Measurements from ENCODE around the gene MUC3A. TPM values are rescaled to one million over a fixed set of nuclear protein-coding genes. Genes with fewer than 3 reads are reported as not detected.
"Not testable (repeated sequence)": the region's sequence is repeated elsewhere in the genome, so short reads cannot be mapped to it uniquely, and the experiment has no call there.

The MUC3A gene
- total and polyA plus RNA-seq, 2 donors = 1.4 to 2.3 TPM

DNA sequence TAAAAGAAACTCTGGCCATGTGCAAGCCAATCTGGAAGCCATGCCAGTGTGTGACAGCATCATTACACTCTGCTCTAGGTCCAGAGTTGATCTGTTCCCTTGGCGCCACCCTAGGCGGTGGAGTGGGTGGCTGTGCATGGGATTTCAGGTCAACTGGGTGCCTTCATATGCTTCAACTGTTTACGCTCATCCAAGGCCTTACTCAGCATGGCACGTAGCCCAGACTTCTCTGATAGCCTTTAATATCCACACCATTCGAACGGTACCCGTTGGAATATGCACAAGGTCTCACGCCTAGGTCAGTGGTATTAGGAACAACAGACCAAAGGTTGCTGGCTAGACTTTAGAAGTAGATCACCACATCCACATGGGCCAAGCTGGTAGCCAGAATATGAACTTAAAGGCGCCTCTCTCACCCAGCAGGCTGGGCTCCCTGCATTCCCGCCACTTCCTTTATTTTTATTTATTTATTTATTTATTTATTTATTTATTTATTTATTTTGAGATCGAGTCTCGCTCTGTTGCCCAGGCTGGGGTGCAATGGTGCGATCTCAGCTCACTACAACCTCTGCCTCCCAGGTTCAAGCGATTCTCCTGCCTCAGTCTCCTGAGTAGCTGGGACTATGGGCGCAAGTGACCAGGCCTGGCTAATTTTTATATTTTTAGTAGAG is 35.0 kb upstream of the MUC3A start:
- 93% methylated on average over 15 of the region's 15 CpGs for WGBS
- DNase-seq (ENCODE audit: low read depth in 6 of 9, low spot score in 9 of 9) = no peak
- no peaks in the 10 kb centered on the region for H3K36me3 ChIP-seq (ENCODE audit: control insufficient read depth in 2 of 2, insufficient read depth in 2 of 2, low read length in 1 of 2)
- no peak overlapping the region for H3K4me3 ChIP-seq (ENCODE audit: low read length in 2 of 2)
- H3K27ac ChIP-seq (ENCODE audit: low read depth in 1 of 2, low read length in 1 of 2) = no peak overlapping the region
- H3K27me3 ChIP-seq (ENCODE audit: control insufficient read depth in 2 of 2, insufficient read depth in 1 of 2, low read length in 1 of 2) = peaks cover 0 to 6% of the 10 kb centered on the region in 2 donors
- no peaks in the 10 kb centered on the region for H3K9me3 ChIP-seq (ENCODE audit: control insufficient read depth in 2 of 2, insufficient read depth in 1 of 2, low read length in 1 of 2)
- peaks cover 5% of the 10 kb centered on the region in 2 donors for H3K4me1 ChIP-seq (ENCODE audit: control insufficient read depth in 2 of 2, insufficient read depth in 2 of 2, low read length in 2 of 2)

DNA sequence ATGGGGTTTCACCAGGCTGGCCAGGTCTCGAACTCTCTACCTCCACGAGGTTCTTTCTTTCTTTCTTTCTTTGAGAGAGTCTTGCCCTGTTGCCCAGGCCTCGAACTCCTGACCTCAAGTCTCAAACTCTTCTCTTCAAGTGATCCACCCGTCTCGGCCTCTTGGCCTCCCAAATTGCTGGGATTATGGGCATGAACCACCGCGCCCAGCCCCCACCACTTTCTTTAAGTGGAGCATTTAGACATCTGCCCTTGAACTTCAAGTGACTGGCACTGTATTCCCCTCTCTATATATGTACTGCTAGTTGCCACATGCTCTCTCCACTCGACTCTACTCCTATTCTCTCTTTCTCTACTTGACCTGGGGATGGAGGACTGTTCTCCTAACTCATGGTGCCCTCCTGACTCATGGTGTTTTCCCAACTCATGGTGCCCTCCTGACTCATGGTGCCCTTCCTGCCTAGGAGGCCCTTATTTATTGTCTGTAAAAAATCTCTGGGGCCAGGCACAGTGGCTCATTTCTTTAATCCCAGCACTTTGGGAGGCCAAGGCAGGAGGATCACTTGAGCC is 34.4 kb upstream of the MUC3A start:
- Histone ChIP-seq H3K9me3 (ENCODE audit: control insufficient read depth in 2 of 2, insufficient read depth in 1 of 2, low read length in 1 of 2) (no peaks in the 10 kb centered on the region), H3K4me1 (ENCODE audit: control insufficient read depth in 2 of 2, insufficient read depth in 2 of 2, low read length in 2 of 2) (peaks cover 9 to 10% of the 10 kb centered on the region in 2 donors), H3K27me3 (ENCODE audit: control insufficient read depth in 2 of 2, insufficient read depth in 1 of 2, low read length in 1 of 2) (peaks cover 0 to 6% of the 10 kb centered on the region in 2 donors), H3K4me3 (ENCODE audit: low read length in 2 of 2) (no peak overlapping the region), H3K36me3 (ENCODE audit: control insufficient read depth in 2 of 2, insufficient read depth in 2 of 2, low read length in 1 of 2) (no peaks in the 10 kb centered on the region), H3K27ac (ENCODE audit: low read depth in 1 of 2, low read length in 1 of 2) (no peak overlapping the region)
- DNase-seq (ENCODE audit: low read depth in 6 of 9, low spot score in 9 of 9) = no peak
- 89% methylated on average over 8 of the region's 8 CpGs for WGBS

DNA sequence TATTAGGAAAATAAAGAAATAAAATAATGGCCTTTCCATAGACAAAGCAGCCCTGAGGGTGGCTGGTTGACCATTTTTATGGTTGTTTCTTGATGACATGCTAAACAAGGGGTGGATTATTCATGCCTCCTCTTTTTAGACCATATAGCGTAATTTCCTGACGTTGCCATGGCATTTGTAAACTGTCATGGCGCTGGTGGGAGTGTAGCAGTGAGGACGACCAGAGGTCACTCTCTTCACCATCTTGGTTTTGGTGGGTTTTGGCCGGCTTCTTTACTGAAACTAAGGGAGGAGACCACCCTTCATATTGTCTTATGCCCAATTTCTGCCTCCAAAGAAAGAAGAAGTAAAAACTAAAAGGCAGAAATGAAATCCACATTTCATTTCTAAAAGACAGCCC is 30.0 kb upstream of the MUC3A start:
- WGBS = 92% methylated on average over 5 of the region's 5 CpGs
- H3K27me3 ChIP-seq (ENCODE audit: control insufficient read depth in 2 of 2, insufficient read depth in 1 of 2, low read length in 1 of 2); H3K9me3 ChIP-seq (ENCODE audit: control insufficient read depth in 2 of 2, insufficient read depth in 1 of 2, low read length in 1 of 2); DNase-seq (ENCODE audit: low read depth in 6 of 9, low spot score in 9 of 9); H3K36me3 ChIP-seq (ENCODE audit: control insufficient read depth in 2 of 2, insufficient read depth in 2 of 2, low read length in 1 of 2); H3K4me3 ChIP-seq (ENCODE audit: low read length in 2 of 2): not testable (repeated sequence)
- H3K4me1 ChIP-seq (ENCODE audit: control insufficient read depth in 2 of 2, insufficient read depth in 2 of 2, low read length in 2 of 2) = peaks cover 21 to 27% of the 10 kb centered on the region in 2 donors
- peak overlapping the region in 1 of 2 donors; percentile 92 for H3K27ac ChIP-seq (ENCODE audit: low read depth in 1 of 2, low read length in 1 of 2)

DNA sequence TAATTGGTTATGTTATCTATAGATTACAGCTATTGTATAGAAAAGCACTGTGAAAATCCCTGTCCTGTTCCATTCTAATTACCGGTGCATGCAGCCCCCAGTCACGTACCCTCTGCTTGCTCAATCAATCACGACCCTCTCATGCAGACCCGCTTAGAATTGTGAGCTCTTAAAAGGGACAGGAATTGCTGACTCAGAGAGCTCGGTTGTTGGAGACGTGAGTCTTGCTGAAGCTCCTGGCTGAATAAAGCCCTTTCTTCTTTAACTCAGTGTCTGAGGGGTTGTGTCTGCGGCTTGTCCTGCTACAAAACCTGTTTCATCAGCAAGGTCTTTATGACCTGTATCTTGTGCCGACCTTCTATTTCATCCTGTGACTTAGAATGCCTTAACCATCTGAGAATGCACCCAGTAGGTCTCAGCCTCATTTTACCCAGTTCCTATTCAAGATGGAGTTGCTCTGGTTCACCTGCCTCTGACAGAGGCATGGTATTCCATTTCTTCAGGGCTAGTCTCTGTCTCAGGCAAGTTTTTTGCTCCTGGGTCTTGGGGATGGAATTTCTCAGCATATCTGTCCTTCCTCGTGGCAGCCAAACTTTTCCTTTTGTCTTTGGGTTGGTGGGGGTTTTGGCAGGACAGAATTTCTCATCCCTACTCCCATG is 29.4 kb upstream of the MUC3A start:
- whole genome bisulfite sequencing = 86% methylated on average over 9 of the region's 9 CpGs
- DNase-seq (ENCODE audit: low read depth in 6 of 9, low spot score in 9 of 9) = peak in 1 of 9 donors; percentile 41
- not testable (repeated sequence) for H3K4me3 ChIP-seq (ENCODE audit: low read length in 2 of 2); H3K36me3 ChIP-seq (ENCODE audit: control insufficient read depth in 2 of 2, insufficient read depth in 2 of 2, low read length in 1 of 2); H3K27me3 ChIP-seq (ENCODE audit: control insufficient read depth in 2 of 2, insufficient read depth in 1 of 2, low read length in 1 of 2); H3K9me3 ChIP-seq (ENCODE audit: control insufficient read depth in 2 of 2, insufficient read depth in 1 of 2, low read length in 1 of 2)
- H3K4me1 ChIP-seq (ENCODE audit: control insufficient read depth in 2 of 2, insufficient read depth in 2 of 2, low read length in 2 of 2) = peaks cover 21 to 27% of the 10 kb centered on the region in 2 donors
- H3K27ac ChIP-seq (ENCODE audit: low read depth in 1 of 2, low read length in 1 of 2) = peak overlapping the region; percentile 78 to 92

DNA sequence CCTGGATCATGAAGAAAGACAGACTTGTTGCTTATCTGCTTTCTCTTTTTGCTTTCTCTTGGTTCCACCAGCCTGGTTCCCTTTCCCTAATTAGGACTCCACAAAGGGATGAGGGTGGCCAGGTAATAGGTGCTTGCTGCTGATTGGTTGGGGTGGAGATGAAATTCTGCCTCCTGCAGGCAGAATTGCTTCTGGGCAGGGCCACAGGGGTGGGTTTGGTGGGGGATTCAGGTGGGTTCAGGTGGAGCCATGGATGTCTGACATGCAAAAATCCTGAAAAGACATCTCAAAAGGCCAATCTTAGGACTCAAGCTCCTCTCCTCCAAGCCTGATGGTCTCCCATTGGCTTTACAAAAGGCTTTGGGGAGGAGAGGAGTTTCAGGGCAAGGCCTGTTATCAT is 28.3 kb upstream of the MUC3A start:
- no peak for DNase-seq (ENCODE audit: low read depth in 6 of 9, low spot score in 9 of 9)
- Histone ChIP-seq H3K4me1 (ENCODE audit: control insufficient read depth in 2 of 2, insufficient read depth in 2 of 2, low read length in 2 of 2) (peaks cover 21 to 27% of the 10 kb centered on the region in 2 donors), H3K36me3 (ENCODE audit: control insufficient read depth in 2 of 2, insufficient read depth in 2 of 2, low read length in 1 of 2) (no peaks in the 10 kb centered on the region), H3K4me3 (ENCODE audit: low read length in 2 of 2) (no peak overlapping the region), H3K27ac (ENCODE audit: low read depth in 1 of 2, low read length in 1 of 2) (peak overlapping the region; percentile 40 to 92), H3K9me3 (ENCODE audit: control insufficient read depth in 2 of 2, insufficient read depth in 1 of 2, low read length in 1 of 2) (no peaks in the 10 kb centered on the region), H3K27me3 (ENCODE audit: control insufficient read depth in 2 of 2, insufficient read depth in 1 of 2, low read length in 1 of 2) (no peaks in the 10 kb centered on the region)

DNA sequence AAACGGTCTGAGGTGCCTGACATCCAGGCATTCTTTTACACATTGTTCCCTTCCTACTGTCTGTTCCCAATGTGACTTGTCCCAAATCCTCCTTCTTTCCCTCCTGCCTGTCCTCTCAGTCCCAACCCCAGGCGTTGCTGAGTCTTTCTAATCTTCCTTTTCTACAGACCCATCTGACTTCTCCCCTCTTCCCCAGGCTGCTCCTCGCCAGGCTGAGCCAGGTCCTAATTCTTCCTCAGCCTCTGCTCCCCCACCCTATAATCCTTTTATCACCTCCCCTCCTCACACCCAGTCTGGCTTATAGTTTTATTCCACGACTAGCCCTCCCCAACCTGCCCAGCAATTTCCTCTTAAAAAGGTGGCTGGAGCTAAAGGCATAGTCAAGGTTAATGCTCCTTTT is 25.7 kb upstream of the MUC3A start:
- peaks cover 19 to 27% of the 10 kb centered on the region in 2 donors for H3K4me1 ChIP-seq (ENCODE audit: control insufficient read depth in 2 of 2, insufficient read depth in 2 of 2, low read length in 2 of 2)
- H3K4me3 ChIP-seq (ENCODE audit: low read length in 2 of 2); H3K36me3 ChIP-seq (ENCODE audit: control insufficient read depth in 2 of 2, insufficient read depth in 2 of 2, low read length in 1 of 2); H3K9me3 ChIP-seq (ENCODE audit: control insufficient read depth in 2 of 2, insufficient read depth in 1 of 2, low read length in 1 of 2); H3K27me3 ChIP-seq (ENCODE audit: control insufficient read depth in 2 of 2, insufficient read depth in 1 of 2, low read length in 1 of 2); H3K27ac ChIP-seq (ENCODE audit: low read depth in 1 of 2, low read length in 1 of 2); DNase-seq (ENCODE audit: low read depth in 6 of 9, low spot score in 9 of 9): not testable (repeated sequence)
- 68% methylated on average over 4 of the region's 4 CpGs for WGBS

DNA sequence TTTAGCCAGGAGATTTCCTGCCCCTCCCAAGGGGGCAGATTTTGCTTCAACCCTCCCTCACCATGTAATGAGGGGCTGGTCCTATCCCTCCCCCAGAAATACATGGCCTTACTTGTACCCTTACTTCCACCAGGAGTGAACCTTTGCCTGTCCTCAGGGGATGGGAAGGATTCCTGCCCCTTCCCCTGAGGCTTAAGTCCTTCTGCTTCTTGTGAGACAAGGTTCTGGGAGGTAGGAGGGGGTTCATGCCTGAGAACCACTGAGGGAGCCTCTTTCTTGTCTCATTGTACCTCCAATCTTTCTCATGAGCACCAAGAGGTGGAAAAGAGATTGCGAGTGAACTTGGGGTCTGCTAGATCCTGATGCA is 19.5 kb upstream of the MUC3A start:
- H3K27ac ChIP-seq (ENCODE audit: low read depth in 1 of 2, low read length in 1 of 2) = peak overlapping the region; percentile 53 to 70

DNA sequence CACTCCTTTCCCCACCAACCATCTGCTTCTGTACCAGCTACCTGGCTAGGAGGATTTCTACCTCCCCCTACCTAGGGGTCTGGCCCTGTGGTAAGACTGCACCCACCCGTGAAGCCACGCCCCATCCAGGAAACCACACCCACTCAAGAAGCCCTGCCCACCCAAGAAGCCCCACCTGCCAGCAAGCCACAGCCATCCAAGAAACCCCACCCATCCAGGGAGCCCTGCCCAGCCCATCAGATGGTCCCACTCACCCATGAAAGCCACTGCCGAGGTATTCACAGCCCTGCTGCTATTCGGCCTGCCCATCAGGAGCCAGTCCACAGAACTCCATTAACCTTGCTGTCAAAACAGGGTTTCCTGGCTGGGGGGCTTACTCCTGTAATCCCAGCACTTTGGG is 15.6 kb upstream of the MUC3A start:
- WGBS = 65% methylated on average over 4 of the region's 4 CpGs

More for the DNA sequence above, 19.5 kb upstream of the MUC3A start:
- H3K36me3 ChIP-seq (ENCODE audit: control insufficient read depth in 2 of 2, insufficient read depth in 2 of 2, low read length in 1 of 2) = no peaks in the 10 kb centered on the region
- WGBS = 94% methylated on average over 1 of the region's 1 CpG
- peaks cover 0 to 3% of the 10 kb centered on the region in 2 donors for H3K27me3 ChIP-seq (ENCODE audit: control insufficient read depth in 2 of 2, insufficient read depth in 1 of 2, low read length in 1 of 2)
- H3K4me3 ChIP-seq (ENCODE audit: low read length in 2 of 2) = no peak overlapping the region
- no peaks in the 10 kb centered on the region for H3K9me3 ChIP-seq (ENCODE audit: control insufficient read depth in 2 of 2, insufficient read depth in 1 of 2, low read length in 1 of 2)
- no peak for DNase-seq (ENCODE audit: low read depth in 6 of 9, low spot score in 9 of 9)
- peaks cover 0 to 2% of the 10 kb centered on the region in 2 donors for H3K4me1 ChIP-seq (ENCODE audit: control insufficient read depth in 2 of 2, insufficient read depth in 2 of 2, low read length in 2 of 2)

DNA sequence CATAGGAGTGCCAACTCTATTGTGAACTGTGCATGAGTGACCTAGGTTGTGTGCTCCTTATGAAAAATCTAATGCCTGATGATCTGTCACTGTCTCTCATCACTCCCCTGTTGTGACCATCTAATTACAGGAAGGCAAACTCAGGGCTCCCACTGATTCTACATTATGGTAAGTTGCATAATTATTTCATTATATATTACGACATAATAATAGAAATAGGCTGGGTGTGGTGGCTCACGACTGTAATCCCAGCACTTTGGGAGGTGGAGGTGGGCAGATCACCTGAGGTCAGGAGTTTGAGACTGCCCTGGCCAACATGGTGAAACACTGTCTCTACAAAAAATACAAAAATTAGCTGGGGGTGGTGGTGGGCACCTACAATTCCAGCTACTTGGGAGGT is 14.0 kb upstream of the MUC3A start:
- not testable (repeated sequence) for DNase-seq (ENCODE audit: low read depth in 6 of 9, low spot score in 9 of 9); H3K36me3 ChIP-seq (ENCODE audit: control insufficient read depth in 2 of 2, insufficient read depth in 2 of 2, low read length in 1 of 2); H3K27ac ChIP-seq (ENCODE audit: low read depth in 1 of 2, low read length in 1 of 2); H3K4me3 ChIP-seq (ENCODE audit: low read length in 2 of 2); H3K27me3 ChIP-seq (ENCODE audit: control insufficient read depth in 2 of 2, insufficient read depth in 1 of 2, low read length in 1 of 2); H3K9me3 ChIP-seq (ENCODE audit: control insufficient read depth in 2 of 2, insufficient read depth in 1 of 2, low read length in 1 of 2); H3K4me1 ChIP-seq (ENCODE audit: control insufficient read depth in 2 of 2, insufficient read depth in 2 of 2, low read length in 2 of 2)
- WGBS = 95% methylated on average over 2 of the region's 2 CpGs

More for the DNA sequence above, 15.6 kb upstream of the MUC3A start:
- H3K27me3 ChIP-seq (ENCODE audit: control insufficient read depth in 2 of 2, insufficient read depth in 1 of 2, low read length in 1 of 2) = peaks cover 0 to 3% of the 10 kb centered on the region in 2 donors
- H3K4me3 ChIP-seq (ENCODE audit: low read length in 2 of 2) = no peak overlapping the region
- H3K36me3 ChIP-seq (ENCODE audit: control insufficient read depth in 2 of 2, insufficient read depth in 2 of 2, low read length in 1 of 2) = no peaks in the 10 kb centered on the region
- peaks cover 0 to 2% of the 10 kb centered on the region in 2 donors for H3K4me1 ChIP-seq (ENCODE audit: control insufficient read depth in 2 of 2, insufficient read depth in 2 of 2, low read length in 2 of 2)
- DNase-seq (ENCODE audit: low read depth in 6 of 9, low spot score in 9 of 9) = no peak
- no peak overlapping the region for H3K27ac ChIP-seq (ENCODE audit: low read depth in 1 of 2, low read length in 1 of 2)
- no peaks in the 10 kb centered on the region for H3K9me3 ChIP-seq (ENCODE audit: control insufficient read depth in 2 of 2, insufficient read depth in 1 of 2, low read length in 1 of 2)
